ENCODE data around the gene HOXD10.

Gene HOXD10

GRCh38 chr2:176098366-176099158 is 18.0 kb upstream of the HOXD10 start:
- Mint-ChIP-seq H3K36me3 (no peaks in the 10 kb centered on the region), H3K27ac (no peak overlapping the region), H3K4me1 (peaks cover 24% of the 10 kb centered on the region), H3K9me3 (peaks cover 5% of the 10 kb centered on the region), H3K4me3 (no peak overlapping the region), H3K27me3 (peaks cover 71% of the 10 kb centered on the region)

GRCh38 chr2:176099159-176099727 is 17.3 kb upstream of the HOXD10 start:
- Mint-ChIP-seq H3K9me3 (no peaks in the 10 kb centered on the region), H3K4me1 (peaks cover 21% of the 10 kb centered on the region)

GRCh38 chr2:176099728-176100546 is 16.6 kb upstream of the HOXD10 start, which contains the start of gene HOXD12:
Gene HOXD12, plus strand, starts transcription at chr2:176099795. Its CDS starts 7 bp downstream, at chr2:176099802.
- Mint-ChIP-seq H3K9me3 (no peaks in the 10 kb centered on the region), H3K4me1 (peaks cover 22% of the 10 kb centered on the region), H3K4me3 (no peak within 1 kb of the TSS), H3K27ac (no peak within 1 kb of the TSS), H3K36me3 (no peaks in the 10 kb centered on the region), H3K27me3 (peaks cover 69% of the 10 kb centered on the region)

More at GRCh38 chr2:176099159-176099727, 17.3 kb upstream of the HOXD10 start:
- Mint-ChIP-seq H3K4me3 (no peak overlapping the region), H3K36me3 (no peaks in the 10 kb centered on the region), H3K27ac (no peak overlapping the region), H3K27me3 (peaks cover 69% of the 10 kb centered on the region)

GRCh38 chr2:176100547-176101140 is 15.9 kb upstream of the HOXD10 start:
- Mint-ChIP-seq H3K36me3 (no peaks in the 10 kb centered on the region), H3K27me3 (peaks cover 69% of the 10 kb centered on the region), H3K27ac (no peak overlapping the region), H3K4me3 (no peak overlapping the region), H3K9me3 (no peaks in the 10 kb centered on the region), H3K4me1 (peaks cover 22% of the 10 kb centered on the region)

- Mint-ChIP-seq H3K4me3 (no peak overlapping the region), H3K27ac (no peak overlapping the region), H3K27me3 (peaks cover 72% of the 10 kb centered on the region), H3K9me3 (no peaks in the 10 kb centered on the region), H3K36me3 (peaks cover under 1% of the 10 kb centered on the region), H3K4me1 (peaks cover 28% of the 10 kb centered on the region)
Measured at GRCh38 chr2:176101216-176101830, 15.3 kb upstream of the HOXD10 start.

GRCh38 chr2:176101842-176102241 is 14.7 kb upstream of the HOXD10 start:
- no peaks in the 10 kb centered on the region for H3K9me3 Mint-ChIP-seq
- H3K27ac Mint-ChIP-seq: no peak overlapping the region
- no peak overlapping the region for H3K4me3 Mint-ChIP-seq
- H3K36me3 Mint-ChIP-seq: peaks cover 1% of the 10 kb centered on the region
- H3K27me3 Mint-ChIP-seq: peaks cover 70% of the 10 kb centered on the region
- peaks cover 25% of the 10 kb centered on the region for H3K4me1 Mint-ChIP-seq

GRCh38 chr2:176102309-176102866 is 14.2 kb upstream of the HOXD10 start:
- H3K27ac Mint-ChIP-seq: no peak overlapping the region
- no peak overlapping the region for H3K4me3 Mint-ChIP-seq
- no peaks in the 10 kb centered on the region for H3K9me3 Mint-ChIP-seq
- H3K36me3 Mint-ChIP-seq: peaks cover 1% of the 10 kb centered on the region
- H3K4me1 Mint-ChIP-seq: peaks cover 19% of the 10 kb centered on the region
- H3K27me3 Mint-ChIP-seq: peaks cover 69% of the 10 kb centered on the region

GRCh38 chr2:176103194-176103593 is 13.4 kb upstream of the HOXD10 start:
- Mint-ChIP-seq H3K27me3 (peaks cover 61% of the 10 kb centered on the region), H3K4me1 (peaks cover 13% of the 10 kb centered on the region), H3K27ac (peak overlapping the region; percentile 46), H3K36me3 (peaks cover 1% of the 10 kb centered on the region), H3K9me3 (no peaks in the 10 kb centered on the region), H3K4me3 (no peak overlapping the region)

GRCh38 chr2:176103742-176104315 is 12.7 kb upstream of the HOXD10 start:
- Mint-ChIP-seq H3K27ac (no peak overlapping the region), H3K4me3 (no peak overlapping the region)

GRCh38 chr2:176104316-176105077 is 12.1 kb upstream of the HOXD10 start:
- peaks cover 16% of the 10 kb centered on the region for H3K4me1 Mint-ChIP-seq
- H3K9me3 Mint-ChIP-seq: no peaks in the 10 kb centered on the region
- peaks cover 61% of the 10 kb centered on the region for H3K27me3 Mint-ChIP-seq
- H3K27ac Mint-ChIP-seq: peak overlapping the region; percentile 23
- peaks cover 1% of the 10 kb centered on the region for H3K36me3 Mint-ChIP-seq
- H3K4me3 Mint-ChIP-seq: no peak overlapping the region

More at GRCh38 chr2:176103742-176104315, 12.7 kb upstream of the HOXD10 start:
- no peaks in the 10 kb centered on the region for H3K9me3 Mint-ChIP-seq
- H3K27me3 Mint-ChIP-seq: peaks cover 60% of the 10 kb centered on the region
- peaks cover 1% of the 10 kb centered on the region for H3K36me3 Mint-ChIP-seq
- peaks cover 13% of the 10 kb centered on the region for H3K4me1 Mint-ChIP-seq

- Mint-ChIP-seq H3K4me1 (peaks cover 17% of the 10 kb centered on the region), H3K9me3 (no peaks in the 10 kb centered on the region), H3K27ac (peak overlapping the region; percentile 23), H3K36me3 (peaks cover 1% of the 10 kb centered on the region), H3K27me3 (peaks cover 64% of the 10 kb centered on the region), H3K4me3 (no peak overlapping the region)
Measured at GRCh38 chr2:176105078-176105729, 11.4 kb upstream of the HOXD10 start.

- Mint-ChIP-seq H3K27ac (peak overlapping the region; percentile 2), H3K4me1 (peaks cover 17% of the 10 kb centered on the region), H3K4me3 (peak overlapping the region; percentile 67), H3K36me3 (peaks cover 1% of the 10 kb centered on the region), H3K9me3 (no peaks in the 10 kb centered on the region), H3K27me3 (peaks cover 69% of the 10 kb centered on the region)
Measured at GRCh38 chr2:176105730-176106580, 10.6 kb upstream of the HOXD10 start.

All from activated naive CD4-positive, alpha-beta T cell treated with anti-CD3 and anti-CD28 coated beads, Interleukin-2, amount 50 U/mL, for 24 hours (primary cell).